ENCODE measurements around the gene CABYR.

GRCh38 chr18:24170360-24170759 lies 31.5 kb downstream of the CABYR start:
- no peak for TF ChIP-seq REST (IDR thresholded peaks at IDR 0.05; ENCODE audit: insufficient replicate concordance, low read depth)
- TF ChIP-seq, protein P1, sequence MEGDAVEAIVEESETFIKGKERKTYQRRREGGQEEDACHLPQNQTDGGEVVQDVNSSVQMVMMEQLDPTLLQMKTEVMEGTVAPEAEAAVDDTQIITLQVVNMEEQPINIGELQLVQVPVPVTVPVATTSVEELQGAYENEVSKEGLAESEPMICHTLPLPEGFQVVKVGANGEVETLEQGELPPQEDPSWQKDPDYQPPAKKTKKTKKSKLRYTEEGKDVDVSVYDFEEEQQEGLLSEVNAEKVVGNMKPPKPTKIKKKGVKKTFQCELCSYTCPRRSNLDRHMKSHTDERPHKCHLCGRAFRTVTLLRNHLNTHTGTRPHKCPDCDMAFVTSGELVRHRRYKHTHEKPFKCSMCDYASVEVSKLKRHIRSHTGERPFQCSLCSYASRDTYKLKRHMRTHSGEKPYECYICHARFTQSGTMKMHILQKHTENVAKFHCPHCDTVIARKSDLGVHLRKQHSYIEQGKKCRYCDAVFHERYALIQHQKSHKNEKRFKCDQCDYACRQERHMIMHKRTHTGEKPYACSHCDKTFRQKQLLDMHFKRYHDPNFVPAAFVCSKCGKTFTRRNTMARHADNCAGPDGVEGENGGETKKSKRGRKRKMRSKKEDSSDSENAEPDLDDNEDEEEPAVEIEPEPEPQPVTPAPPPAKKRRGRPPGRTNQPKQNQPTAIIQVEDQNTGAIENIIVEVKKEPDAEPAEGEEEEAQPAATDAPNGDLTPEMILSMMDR (IDR thresholded peaks at IDR 0.05; ENCODE audit: insufficient read depth, low read length) = no peak

Data from HL-60 (cell line).